Esophagus (tissue), 2 donors: ENCODE measurements around the gene USB1. TPM values are rescaled to one million over a fixed set of nuclear protein-coding genes. Genes with fewer than 3 reads are reported as not detected.

Experiments
- H3K27ac ChIP-seq, 2 donors: one replicate each; pipeline ENCODE4 v1.5.1; 2013; ENCODE audit warnings: low read depth in 2 of 2, mild to moderate bottlenecking in 2 of 2, inconsistent platforms in 1 of 2, low read length in 1 of 2, moderate library complexity in 1 of 2
- H3K27me3 ChIP-seq, 2 donors: one replicate each; pipeline ENCODE4 v1.6.1; 2013; ENCODE audit warnings: low read length in 2 of 2, control low read depth in 1 of 2, mild to moderate bottlenecking in 1 of 2; ENCODE audit not compliant: insufficient read depth in 2 of 2, control insufficient read depth in 1 of 2
- H3K36me3 ChIP-seq, 2 donors: one replicate each; pipeline ENCODE4 v1.6.1; 2013; ENCODE audit warnings: low read length in 1 of 2; ENCODE audit not compliant: control insufficient read depth in 2 of 2, insufficient read depth in 2 of 2
- H3K4me1 ChIP-seq, 2 donors: one replicate each; pipeline ENCODE4 v1.6.1; 2013; ENCODE audit warnings: low read length in 1 of 2; ENCODE audit not compliant: control insufficient read depth in 2 of 2, insufficient read depth in 2 of 2
- H3K4me3 ChIP-seq, 2 donors: one replicate each; pipeline ENCODE4 v1.5.1; 2013; ENCODE audit warnings: low read length in 2 of 2, mild to moderate bottlenecking in 2 of 2, low read depth in 1 of 2, moderate library complexity in 1 of 2
- H3K9me3 ChIP-seq, 2 donors: one replicate each; pipeline ENCODE4 v1.6.1; 2013; ENCODE audit warnings: mild to moderate bottlenecking in 2 of 2, low read depth in 1 of 2, low read length in 1 of 2, moderate library complexity in 1 of 2; ENCODE audit not compliant: control insufficient read depth in 2 of 2, insufficient read depth in 1 of 2
- WGBS, 2 donors: extraction: QIAGEN DNeasy Blood & Tissue Kit; methylation state at CpG; one replicate each; pipeline ENCODE4 v1.1.7; 2013; 5-methylcytosine and 5-hydroxymethylcytosine counted together
- polyA plus RNA-seq, 2 donors: library from polyadenylated mRNA; stranded (reverse); fragments of 200-250 nt; gene quantifications; one replicate each; pipeline ENCODE4 v1.2.3, GENCODE V29; 2013
- donor health status: healthy with polysubstance abuse.
- donor health status: Bipolar disorder and iron deficiency.

Gene USB1
- polyA plus RNA-seq, 2 donors: 8.5 to 15.8 TPM

- Histone ChIP-seq H3K27me3 (peaks cover 0 to 2% of the 10 kb centered on the region in 2 donors), H3K9me3 (no peaks in the 10 kb centered on the region), H3K4me1 (peaks cover 3 to 7% of the 10 kb centered on the region in 2 donors), H3K27ac (no peak overlapping the region), H3K36me3 (no peaks in the 10 kb centered on the region), H3K4me3 (no peak overlapping the region)
- 89 to 94% methylated on average over 7 of the region's 7 CpGs for WGBS, 2 donors
Measured at GRCh38 chr16:57981636-57982035, 19.6 kb upstream of the USB1 start.

- WGBS, 2 donors: 80% methylated on average over 5 of the region's 5 CpGs
Measured at GRCh38 chr16:57982385-57982784, 18.8 kb upstream of the USB1 start.

GRCh38 chr16:57984443-57985203 lies 16.6 kb upstream of the USB1 start:
- H3K27ac ChIP-seq: no peak overlapping the region

More at GRCh38 chr16:57982385-57982784, 18.8 kb upstream of the USB1 start:
- Histone ChIP-seq H3K36me3 (no peaks in the 10 kb centered on the region), H3K27me3 (peaks cover 0 to 2% of the 10 kb centered on the region in 2 donors), H3K4me3 (no peak overlapping the region), H3K9me3 (no peaks in the 10 kb centered on the region), H3K4me1 (peaks cover 3 to 7% of the 10 kb centered on the region in 2 donors), H3K27ac (no peak overlapping the region)

GRCh38 chr16:57985204-57986181 lies 15.7 kb upstream of the USB1 start:
- Histone ChIP-seq H3K4me1 (peaks cover 3 to 7% of the 10 kb centered on the region in 2 donors), H3K27ac (peak overlapping the region in 1 of 2 donors; percentile 34), H3K9me3 (no peaks in the 10 kb centered on the region), H3K27me3 (peaks cover 0 to 2% of the 10 kb centered on the region in 2 donors), H3K36me3 (no peaks in the 10 kb centered on the region), H3K4me3 (peak overlapping the region; percentile 46 to 61)
- WGBS, 2 donors: 17 to 19% methylated on average over 61 to 62 of the region's 62 CpGs

More at GRCh38 chr16:57984443-57985203, 16.6 kb upstream of the USB1 start:
- peaks cover 3 to 7% of the 10 kb centered on the region in 2 donors for H3K4me1 ChIP-seq
- peaks cover 0 to 2% of the 10 kb centered on the region in 2 donors for H3K27me3 ChIP-seq
- WGBS, 2 donors: 14 to 15% methylated on average over 60 to 64 of the region's 64 CpGs
- no peaks in the 10 kb centered on the region for H3K9me3 ChIP-seq
- peak overlapping the region; percentile 46 to 61 for H3K4me3 ChIP-seq
- no peaks in the 10 kb centered on the region for H3K36me3 ChIP-seq

- Histone ChIP-seq H3K9me3 (no peaks in the 10 kb centered on the region), H3K4me3 (no peak overlapping the region), H3K36me3 (no peaks in the 10 kb centered on the region), H3K27me3 (peaks cover 0 to 2% of the 10 kb centered on the region in 2 donors), H3K4me1 (peaks cover 3 to 7% of the 10 kb centered on the region in 2 donors), H3K27ac (no peak overlapping the region)
- 67 to 79% methylated on average over 9 of the region's 9 CpGs for WGBS, 2 donors
Measured at GRCh38 chr16:57986196-57986595, 15.0 kb upstream of the USB1 start.

- H3K27me3 ChIP-seq: peaks cover 0 to 2% of the 10 kb centered on the region in 2 donors
- WGBS, 2 donors: 93 to 99% methylated on average over 8 of the region's 8 CpGs
- no peaks in the 10 kb centered on the region for H3K36me3 ChIP-seq
- H3K4me3 ChIP-seq: no peak overlapping the region
- H3K9me3 ChIP-seq: no peaks in the 10 kb centered on the region
- no peak overlapping the region for H3K27ac ChIP-seq
- H3K4me1 ChIP-seq: peaks cover 3 to 10% of the 10 kb centered on the region in 2 donors
Measured at GRCh38 chr16:57987441-57988177, 13.6 kb upstream of the USB1 start.

GRCh38 chr16:57988929-57989328 lies 12.3 kb upstream of the USB1 start:
- 45 to 58% methylated on average over 1 of the region's 1 CpG for WGBS, 2 donors
- Histone ChIP-seq H3K27ac (peak overlapping the region; percentile 31 to 42), H3K9me3 (no peaks in the 10 kb centered on the region), H3K36me3 (no peaks in the 10 kb centered on the region), H3K4me1 (peaks cover 6 to 20% of the 10 kb centered on the region in 2 donors), H3K4me3 (no peak overlapping the region), H3K27me3 (peaks cover 0 to 2% of the 10 kb centered on the region in 2 donors)

GRCh38 chr16:57991551-57992059 lies 9.6 kb upstream of the USB1 start:
- peaks cover 0 to 9% of the 10 kb centered on the region in 2 donors for H3K36me3 ChIP-seq
- no peaks in the 10 kb centered on the region for H3K9me3 ChIP-seq
- H3K4me3 ChIP-seq: no peak overlapping the region
- no peak overlapping the region for H3K27ac ChIP-seq
- H3K4me1 ChIP-seq: peaks cover 5 to 22% of the 10 kb centered on the region in 2 donors
- H3K27me3 ChIP-seq: no peaks in the 10 kb centered on the region
- 89 to 90% methylated on average over 11 of the region's 11 CpGs for WGBS, 2 donors

- H3K9me3 ChIP-seq: no peaks in the 10 kb centered on the region
- H3K4me3 ChIP-seq: no peak overlapping the region
- H3K4me1 ChIP-seq: peaks cover 5 to 22% of the 10 kb centered on the region in 2 donors
- H3K36me3 ChIP-seq: peaks cover under 1 to 14% of the 10 kb centered on the region in 2 donors
- no peaks in the 10 kb centered on the region for H3K27me3 ChIP-seq
- 95 to 97% methylated on average over 6 of the region's 6 CpGs for WGBS, 2 donors
- peak overlapping the region in 1 of 2 donors; percentile 66 for H3K27ac ChIP-seq
Measured at GRCh38 chr16:57992084-57992483, 9.1 kb upstream of the USB1 start.
